ENCODE results near the gene CTH. TPM values are rescaled to one million over a fixed set of nuclear protein-coding genes. Genes with fewer than 3 reads are reported as not detected.

The CTH gene
- total and polyA plus RNA-seq, 8 donors: 6.5 to 10.3 (median 8.1) TPM

GRCh38 chr1:70426154-70427131 lies 15.4 kb downstream of the CTH start:
- no peaks in the 10 kb centered on the region for H3K4me1 ChIP-seq
- peaks cover 0 to 4% of the 10 kb centered on the region in 2 donors for H3K36me3 ChIP-seq
- intact Hi-C loops (cut with DNase I): no loop called here
- ATAC-seq (no peak), DNase-seq (no peak)
- no peaks in the 10 kb centered on the region for H3K9me3 ChIP-seq
- TF ChIP-seq CTCF (IDR thresholded peaks at IDR 0.05): no peak
- no peaks in the 10 kb centered on the region for H3K27me3 ChIP-seq
- no peak overlapping the region for H3K27ac ChIP-seq
- no peak overlapping the region for H3K4me3 ChIP-seq

- Histone ChIP-seq H3K4me3 (no peak overlapping the region), H3K9me3 (no peaks in the 10 kb centered on the region), H3K27me3 (no peaks in the 10 kb centered on the region), H3K36me3 (peaks cover 0 to 7% of the 10 kb centered on the region in 2 donors), H3K27ac (no peak overlapping the region), H3K4me1 (no peaks in the 10 kb centered on the region)
- intact Hi-C loops (cut with DNase I): no loop called here
- ATAC-seq: no peak
- DNase-seq: no peak
- TF ChIP-seq CTCF (IDR thresholded peaks at IDR 0.05): no peak
Measured at GRCh38 chr1:70427976-70428375, 16.9 kb downstream of the CTH start.

- intact Hi-C loops (cut with DNase I): no loop called here
- H3K27me3 ChIP-seq: no peaks in the 10 kb centered on the region
- no peak for TF ChIP-seq CTCF (IDR thresholded peaks at IDR 0.05)
Measured at GRCh38 chr1:70429219-70429618, 18.2 kb downstream of the CTH start.

GRCh38 chr1:70429757-70430156 lies 18.7 kb downstream of the CTH start:
- intact Hi-C loops (cut with DNase I): no loop called here
- Histone ChIP-seq H3K4me3 (no peak overlapping the region), H3K27ac (no peak overlapping the region), H3K9me3 (no peaks in the 10 kb centered on the region), H3K4me1 (no peaks in the 10 kb centered on the region), H3K27me3 (no peaks in the 10 kb centered on the region), H3K36me3 (peaks cover 0 to 13% of the 10 kb centered on the region in 2 donors)
- TF ChIP-seq CTCF (IDR thresholded peaks at IDR 0.05): no peak
- DNase-seq (no peak), ATAC-seq (no peak)

More at GRCh38 chr1:70429219-70429618, 18.2 kb downstream of the CTH start:
- ATAC-seq (no peak), DNase-seq (no peak)
- H3K36me3 ChIP-seq: peaks cover 0 to 10% of the 10 kb centered on the region in 2 donors
- no peak overlapping the region for H3K4me3 ChIP-seq
- H3K4me1 ChIP-seq: no peaks in the 10 kb centered on the region
- H3K9me3 ChIP-seq: no peaks in the 10 kb centered on the region
- no peak overlapping the region for H3K27ac ChIP-seq

- Histone ChIP-seq H3K4me1 (no peaks in the 10 kb centered on the region), H3K27ac (no peak overlapping the region), H3K9me3 (no peaks in the 10 kb centered on the region), H3K27me3 (no peaks in the 10 kb centered on the region), H3K36me3 (peaks cover 0 to 13% of the 10 kb centered on the region in 2 donors), H3K4me3 (no peak overlapping the region)
- TF ChIP-seq CTCF (IDR thresholded peaks at IDR 0.05): no peak
- intact Hi-C loops (cut with DNase I): no loop called here
- ATAC-seq: no peak
- DNase-seq: no peak
Measured at GRCh38 chr1:70431317-70431716, 20.2 kb downstream of the CTH start.
